Common myeloid progenitor, CD34-positive (primary cell): Measurements from ENCODE around the gene ARL16.

Experiments used
- CTCF ChIA-PET: fragments of 350-600 bp; sonication (Branson Sonifier 250); formaldehyde crosslinking; loops from one replicate; lab custom pipeline; 2021; ENCODE audit warnings: antibody characterized with exemption; lab: Charles Lee
- POLR2A ChIA-PET: fragments of 350-600 bp; sonication (Branson Sonifier 250); formaldehyde crosslinking; loops from one replicate; lab custom pipeline; 2021; ENCODE audit warnings: antibody characterized with exemption; lab: Charles Lee
- DNase-seq, 3 donors: peaks; one replicate each; pipeline versions ENCODE4 v3.0.0 to v3.0.0-alpha.2; 2013
- H3K27ac ChIP-seq, 2 experiments: 1 replicate in 1 of 2; 2 replicates in 1 of 2; pipeline ENCODE4 v1.7.0; 2013; ENCODE audit warnings: inconsistent platforms in 2 of 2, low read length in 2 of 2, mild to moderate bottlenecking in 2 of 2, low read depth in 1 of 2, moderate library complexity in 1 of 2; ENCODE audit not compliant: severe bottlenecking in 2 of 2, insufficient read depth in 1 of 2, poor library complexity in 1 of 2
- H3K27me3 ChIP-seq, 5 experiments: replicated peaks in 2 of 5; 1 replicate in 3 of 5; 2 replicates in 2 of 5; pipeline versions ENCODE4 v1.6.1 to v1.7.0; 2013; ENCODE audit warnings: low read length in 4 of 5, mild to moderate bottlenecking in 2 of 5, moderate library complexity in 2 of 5, inconsistent platforms in 1 of 5; ENCODE audit not compliant: insufficient read depth in 5 of 5, control insufficient read depth in 4 of 5
- H3K36me3 ChIP-seq, 4 experiments: 1 replicate in 2 of 4; 2 replicates in 2 of 4; pipeline versions ENCODE4 v1.6.1 to v1.7.0; 2013; ENCODE audit warnings: low read length in 3 of 4, control low read depth in 1 of 4, mild to moderate bottlenecking in 1 of 4; ENCODE audit not compliant: control insufficient read depth in 4 of 4, insufficient read depth in 4 of 4
- H3K4me1 ChIP-seq, 4 experiments: 1 replicate in 3 of 4; 2 replicates in 1 of 4; pipeline versions ENCODE4 v1.6.1 to v1.7.1; 2013; ENCODE audit warnings: low read length in 3 of 4, mild to moderate bottlenecking in 3 of 4, control low read depth in 1 of 4, inconsistent platforms in 1 of 4, moderate library complexity in 1 of 4; ENCODE audit not compliant: control insufficient read depth in 4 of 4, insufficient read depth in 4 of 4; ENCODE audit errors: control extremely low read depth in 1 of 4
- H3K4me3 ChIP-seq, 7 experiments: 1 replicate in 4 of 7; 2 replicates in 3 of 7; pipeline versions ENCODE4 v1.5.1 to v1.7.0; 2013; ENCODE audit warnings: mild to moderate bottlenecking in 7 of 7, low read length in 6 of 7, moderate library complexity in 6 of 7, inconsistent platforms in 2 of 7, low read depth in 2 of 7, control low read depth in 1 of 7; ENCODE audit not compliant: insufficient read depth in 4 of 7, control insufficient read depth in 1 of 7; ENCODE audit errors: extremely low read depth in 1 of 7
- H3K9me3 ChIP-seq, 5 experiments: 1 replicate in 4 of 5; 2 replicates in 1 of 5; pipeline versions ENCODE4 v1.6.1 to v1.7.1; 2013; ENCODE audit warnings: low read length in 4 of 5, mild to moderate bottlenecking in 2 of 5, inconsistent platforms in 1 of 5, low read depth in 1 of 5, moderate library complexity in 1 of 5; ENCODE audit not compliant: control insufficient read depth in 4 of 5, insufficient read depth in 2 of 5; ENCODE audit errors: control extremely low read depth in 1 of 5
- WGBS: methylation state at CpG from one replicate; pipeline ENCODE4 v1.1.5; 2013; ENCODE audit not compliant: insufficient coverage; 5-methylcytosine and 5-hydroxymethylcytosine counted together

Gene ARL16

DNA sequence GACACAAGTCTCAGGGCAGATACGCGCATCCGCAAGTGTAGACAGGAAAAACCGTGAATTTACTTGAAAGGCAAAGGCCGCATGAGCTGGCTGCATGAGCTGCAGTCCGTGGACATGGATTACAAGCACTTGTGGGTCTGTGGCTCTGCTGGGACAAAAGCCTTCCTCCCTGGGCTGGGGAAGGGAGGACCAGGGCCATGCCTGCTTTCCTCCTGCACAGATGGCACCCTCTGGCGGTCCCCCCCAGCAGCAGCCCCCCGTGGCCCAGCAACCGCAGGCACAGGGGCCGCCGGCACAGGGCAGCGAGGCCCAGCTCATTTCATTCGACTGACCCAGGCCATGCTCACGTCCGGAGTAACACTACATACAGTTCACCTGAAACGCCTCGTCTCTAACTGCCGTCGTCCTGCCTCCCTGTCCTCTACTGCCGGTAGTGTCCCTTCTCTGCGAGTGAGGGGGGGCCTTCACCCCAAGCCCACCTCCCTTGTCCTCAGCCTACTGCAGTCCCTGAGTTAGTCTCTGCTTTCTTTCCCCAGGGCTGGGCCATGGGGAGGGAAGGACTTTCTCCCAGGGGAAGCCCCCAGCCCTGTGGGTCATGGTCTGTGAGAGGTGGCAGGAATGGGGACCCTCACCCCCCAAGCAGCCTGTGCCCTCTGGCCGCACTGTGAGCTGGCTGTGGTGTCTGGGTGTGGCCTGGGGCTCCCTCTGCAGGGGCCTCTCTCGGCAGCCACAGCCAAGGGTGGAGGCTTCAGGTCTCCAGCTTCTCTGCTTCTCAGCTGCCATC lies 17.9 kb upstream of the ARL16 start:
- peak overlapping the region; percentile 33 to 98 for H3K27ac ChIP-seq
- 87% methylated on average over 22 of the region's 23 CpGs for WGBS
- peak overlapping the region in 5 of 7 experiments; percentile 83 to 99 (median 92) for H3K4me3 ChIP-seq
- peaks cover 9 to 59% (median 31%) of the 10 kb centered on the region in 4 experiments for H3K36me3 ChIP-seq
- DNase-seq: peak in 1 of 3 donors; percentile 31
- ChIA-PET CTCF (interaction anchor here (0.7 to 3.0 kb wide), 4 partner anchors 14 to 33 kb away, joined by 3 to 19 read pairs (median 4); no protein-coding TSS in a partner anchor), POLR2A (interaction anchor here (1.0 to 2.2 kb wide), 2 partner anchors 17 to 18 kb away, joined by 4 to 13 read pairs; partner anchors contain the start of genes ARL16 and HGS)
- peaks cover 0 to 33% (median 30%) of the 10 kb centered on the region in 4 experiments for H3K4me1 ChIP-seq
- H3K9me3 ChIP-seq: no peaks in the 10 kb centered on the region
- no peaks in the 10 kb centered on the region for H3K27me3 ChIP-seq

DNA sequence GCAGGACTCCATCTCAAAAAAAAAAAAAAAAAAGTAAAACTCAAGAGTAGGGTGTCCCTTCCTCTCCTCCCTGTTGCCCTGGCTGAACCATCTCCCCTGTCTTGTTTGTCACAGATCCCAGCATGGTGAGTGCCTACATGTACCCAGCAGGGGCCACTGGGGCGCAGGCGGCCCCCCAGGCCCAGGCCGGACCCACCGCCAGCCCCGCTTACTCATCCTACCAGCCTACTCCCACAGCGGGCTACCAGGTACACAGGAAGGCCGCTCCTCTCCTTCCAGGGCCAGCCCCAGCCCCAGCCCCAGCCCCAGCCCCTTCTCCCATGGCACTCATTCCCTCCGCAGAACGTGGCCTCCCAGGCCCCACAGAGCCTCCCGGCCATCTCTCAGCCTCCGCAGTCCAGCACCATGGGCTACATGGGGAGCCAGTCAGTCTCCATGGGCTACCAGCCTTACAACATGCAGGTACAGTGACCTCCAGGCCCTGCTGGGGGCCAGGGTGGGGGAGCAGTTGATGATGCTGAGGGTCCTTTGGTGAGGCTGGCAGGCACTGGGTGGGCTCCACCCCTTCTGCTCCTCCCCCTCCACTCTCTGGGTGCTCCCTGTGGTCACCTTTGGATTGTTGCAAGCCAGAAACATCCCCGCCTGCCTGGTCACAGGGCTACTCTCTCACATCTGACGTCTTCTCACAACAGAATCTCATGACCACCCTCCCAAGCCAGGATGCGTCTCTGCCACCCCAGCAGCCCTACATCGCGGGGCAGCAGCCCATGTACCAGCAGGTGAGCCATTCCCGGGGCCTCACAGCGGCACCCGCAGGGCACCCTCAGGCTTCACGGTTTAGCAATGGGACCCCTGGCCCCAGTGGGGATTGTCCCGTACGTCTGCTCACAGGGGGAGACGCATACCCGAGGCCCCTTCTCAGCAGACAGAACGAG lies 17.0 kb upstream of the ARL16 start:
- Histone ChIP-seq H3K4me3 (no peak overlapping the region), H3K4me1 (peaks cover 0 to 33% (median 30%) of the 10 kb centered on the region in 4 experiments), H3K9me3 (no peaks in the 10 kb centered on the region), H3K27me3 (no peaks in the 10 kb centered on the region), H3K27ac (peak overlapping the region in 1 of 2 experiments; percentile 34), H3K36me3 (peaks cover 7 to 59% (median 31%) of the 10 kb centered on the region in 4 experiments)
- DNase-seq: no peak
- CTCF ChIA-PET: interaction anchor here (3.0 kb wide), 1 partner anchor 24 kb away, joined by 19 read pairs; no protein-coding TSS in a partner anchor
- POLR2A ChIA-PET: no interaction called here
- WGBS: 93% methylated on average over 22 of the region's 25 CpGs

DNA sequence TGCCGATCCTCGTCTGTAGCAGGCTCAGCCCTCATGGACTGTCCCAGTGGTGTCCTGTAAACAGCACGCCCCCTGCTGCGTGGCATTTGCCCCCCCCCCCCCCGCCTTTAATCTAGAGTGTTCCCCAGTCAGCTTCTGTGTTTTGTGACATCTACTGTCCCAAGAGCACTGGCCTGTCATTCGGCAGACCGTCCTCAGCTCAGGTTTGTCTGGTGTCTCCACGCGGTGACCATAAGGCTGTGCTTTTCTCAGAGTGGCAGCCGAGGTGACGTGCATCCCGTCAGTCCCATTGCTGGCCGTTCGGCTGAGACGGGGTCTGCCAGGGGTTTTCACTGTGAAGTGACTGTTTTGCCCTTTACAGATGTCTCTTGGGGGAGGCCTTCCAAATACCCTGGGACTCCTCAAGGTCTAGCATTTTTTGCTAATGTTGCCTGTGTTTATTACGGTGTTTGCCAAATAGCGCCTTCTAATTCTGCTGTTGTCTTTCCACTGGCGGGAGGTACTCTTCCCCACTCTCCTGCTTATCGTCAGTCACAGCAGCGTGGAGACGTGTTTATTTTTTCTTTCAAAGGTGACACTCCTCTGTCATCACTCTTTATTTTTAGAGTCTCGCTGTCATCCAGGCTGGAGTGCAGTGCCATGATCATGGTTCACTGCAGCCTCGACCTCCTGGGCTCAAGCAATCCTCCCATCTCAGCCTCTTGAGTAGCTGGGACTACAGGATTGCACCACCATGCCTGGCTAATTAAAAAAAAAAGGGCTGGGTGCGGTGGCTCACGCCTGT lies 13.9 kb upstream of the ARL16 start:
- ChIA-PET POLR2A (interaction anchor here (1.0 kb wide), 1 partner anchor 14 kb away, joined by 3 read pairs; the partner anchor contains the start of genes ARL16 and HGS), CTCF (no interaction called here)
- H3K9me3 ChIP-seq: no peaks in the 10 kb centered on the region
- DNase-seq: no peak
- 96% methylated on average over 21 of the region's 25 CpGs for WGBS
- peaks cover 0 to 19% (median 14%) of the 10 kb centered on the region in 4 experiments for H3K4me1 ChIP-seq
- H3K36me3 ChIP-seq: peaks cover 8 to 79% (median 45%) of the 10 kb centered on the region in 4 experiments
- H3K27ac ChIP-seq: no peak overlapping the region
- no peak overlapping the region for H3K4me3 ChIP-seq
- H3K27me3 ChIP-seq: no peaks in the 10 kb centered on the region

DNA sequence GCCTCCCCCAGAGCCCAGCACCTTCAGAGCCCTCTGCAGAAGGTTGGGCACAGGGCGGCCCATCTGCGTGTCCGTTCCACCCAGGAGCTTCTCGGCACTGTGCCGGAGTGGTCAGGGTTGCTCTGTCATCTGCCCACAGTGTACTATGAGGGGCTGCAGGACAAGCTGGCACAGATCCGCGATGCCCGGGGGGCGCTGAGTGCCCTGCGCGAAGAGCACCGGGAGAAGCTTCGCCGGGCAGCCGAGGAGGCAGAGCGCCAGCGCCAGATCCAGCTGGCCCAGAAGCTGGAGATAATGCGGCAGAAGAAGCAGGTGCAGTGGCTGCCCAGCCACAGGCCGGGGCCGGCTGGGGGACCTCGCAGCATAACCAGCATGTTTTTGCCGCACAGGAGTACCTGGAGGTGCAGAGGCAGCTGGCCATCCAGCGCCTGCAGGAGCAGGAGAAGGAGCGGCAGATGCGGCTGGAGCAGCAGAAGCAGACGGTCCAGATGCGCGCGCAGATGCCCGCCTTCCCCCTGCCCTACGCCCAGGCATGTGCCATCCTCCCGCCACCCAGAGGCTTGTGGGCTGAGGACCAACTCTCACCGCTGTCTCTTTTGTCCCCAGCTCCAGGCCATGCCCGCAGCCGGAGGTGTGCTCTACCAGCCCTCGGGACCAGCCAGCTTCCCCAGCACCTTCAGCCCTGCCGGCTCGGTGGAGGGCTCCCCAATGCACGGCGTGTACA lies 12.8 kb upstream of the ARL16 start:
- ChIA-PET CTCF (interaction anchor here (1.0 to 1.1 kb wide), 2 partner anchors 12 to 21 kb away, joined by 3 to 4 read pairs; no protein-coding TSS in a partner anchor), POLR2A (no interaction called here)
- H3K4me3 ChIP-seq: no peak overlapping the region
- peaks cover 8 to 85% (median 49%) of the 10 kb centered on the region in 4 experiments for H3K36me3 ChIP-seq
- WGBS: 98% methylated on average over 37 of the region's 40 CpGs
- peaks cover 0 to 8% (median 3%) of the 10 kb centered on the region in 4 experiments for H3K4me1 ChIP-seq
- H3K27ac ChIP-seq: no peak overlapping the region
- DNase-seq: no peak
- no peaks in the 10 kb centered on the region for H3K9me3 ChIP-seq
- no peaks in the 10 kb centered on the region for H3K27me3 ChIP-seq

DNA sequence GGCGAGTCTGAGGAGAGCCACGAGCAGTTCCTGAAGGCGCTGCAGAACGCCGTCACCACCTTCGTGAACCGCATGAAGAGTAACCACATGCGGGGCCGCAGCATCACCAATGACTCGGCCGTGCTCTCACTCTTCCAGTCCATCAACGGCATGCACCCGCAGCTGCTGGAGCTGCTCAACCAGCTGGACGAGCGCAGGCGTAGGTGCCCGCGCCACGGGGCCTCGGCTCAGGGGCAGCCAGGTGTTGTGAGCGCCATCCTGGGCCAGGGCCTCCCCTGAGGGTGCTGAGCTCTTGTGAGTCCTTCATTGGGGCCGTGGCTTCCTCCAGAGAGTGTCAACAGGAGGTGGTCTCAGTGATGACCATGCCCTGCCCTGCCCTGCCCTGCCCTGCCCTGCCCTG lies 12.2 kb upstream of the ARL16 start:
- Histone ChIP-seq H3K27ac (no peak overlapping the region), H3K9me3 (no peaks in the 10 kb centered on the region), H3K4me3 (no peak overlapping the region), H3K36me3 (peaks cover 8 to 85% (median 47%) of the 10 kb centered on the region in 4 experiments), H3K4me1 (peaks cover 0 to 2% (median 0%) of the 10 kb centered on the region in 4 experiments), H3K27me3 (no peaks in the 10 kb centered on the region)
- ChIA-PET CTCF (interaction anchor here (0.5 to 1.1 kb wide), 3 partner anchors 11 to 33 kb away, joined by 3 to 4 read pairs (median 3); no protein-coding TSS in a partner anchor), POLR2A (no interaction called here)
- no peak for DNase-seq
- WGBS: 97% methylated on average over 22 of the region's 22 CpGs

DNA sequence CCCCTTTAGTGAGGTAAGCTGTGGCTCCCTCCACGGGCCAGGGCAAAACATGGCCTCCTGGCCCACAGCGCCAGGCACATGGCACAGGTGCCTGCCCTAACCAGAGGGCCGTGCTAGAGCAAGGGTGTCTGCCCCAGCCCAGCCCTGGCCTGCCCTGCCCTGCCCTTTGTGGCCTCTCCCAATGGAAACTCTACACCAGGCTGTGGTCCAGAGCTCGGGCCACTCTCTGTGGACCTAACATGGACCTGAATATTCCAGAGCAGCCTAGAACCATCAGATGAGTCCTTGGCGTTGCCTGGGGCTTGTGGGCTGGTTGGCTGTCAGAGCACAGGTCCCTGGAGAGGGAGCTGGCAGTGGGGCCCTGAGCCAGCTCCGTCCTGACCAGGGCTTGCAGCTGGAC lies 11.6 kb upstream of the ARL16 start:
- CTCF ChIA-PET: interaction anchor here (0.5 to 1.1 kb wide), 2 partner anchors 10 to 32 kb away, joined by 3 read pairs; no protein-coding TSS in a partner anchor
- DNase-seq: no peak
- H3K4me1 ChIP-seq: no peaks in the 10 kb centered on the region
- H3K36me3 ChIP-seq: peaks cover 10 to 88% (median 47%) of the 10 kb centered on the region in 4 experiments
- POLR2A ChIA-PET: no interaction called here
- H3K4me3 ChIP-seq: no peak overlapping the region
- WGBS: 97% methylated on average over 6 of the region's 6 CpGs
- H3K9me3 ChIP-seq: no peaks in the 10 kb centered on the region
- H3K27ac ChIP-seq: no peak overlapping the region
- no peaks in the 10 kb centered on the region for H3K27me3 ChIP-seq
